C1 segment of cervical spinal cord (tissue), 14 donors: ENCODE results near the gene SIRT7.

Source experiments
- DNase-seq, 14 donors: peaks; one replicate each; lab custom pipeline; 2025; lab: John Stamatoyannopoulos, UW

Gene SIRT7

GRCh38 chr17:81917565-81918332, at the start of gene SIRT7:
SIRT7 (minus strand) TSS chr17:81918176; CDS start chr17:81918131, 45 bp downstream.
- DNase-seq = peak in 13 of 14 donors; percentile 25 to 92 (median 80)

GRCh38 chr17:81967244-81967532, 49.2 kb upstream of the SIRT7 start:
- no peak for DNase-seq

GRCh38 chr17:81966343-81967243, 48.6 kb upstream of the SIRT7 start:
- DNase-seq = peak in 6 of 14 donors; percentile 15 to 61 (median 32)

- no peak for DNase-seq
These were observed 46.3 kb upstream of the SIRT7 start for GRCh38 chr17:81964081-81964849.

GRCh38 chr17:81962499-81963441, 44.8 kb upstream of the SIRT7 start:
- no peak for DNase-seq

GRCh38 chr17:81961521-81962498, 43.8 kb upstream of the SIRT7 start:
- DNase-seq = no peak

- DNase-seq = no peak
These were observed 43.1 kb upstream of the SIRT7 start, which contains the start of gene NOTUM for GRCh38 chr17:81961087-81961511. NOTUM (minus strand) TSS chr17:81961187; CDS start chr17:81960909, 278 bp downstream.

GRCh38 chr17:81960130-81960958, 42.4 kb upstream of the SIRT7 start:
- no peak for DNase-seq

GRCh38 chr17:81959362-81960129, 41.6 kb upstream of the SIRT7 start:
- DNase-seq = peak in 7 of 14 donors; percentile 6 to 68 (median 22)

- no peak for DNase-seq
These were observed 40.8 kb upstream of the SIRT7 start for GRCh38 chr17:81958633-81959342.

- no peak for DNase-seq
These were observed 39.9 kb upstream of the SIRT7 start for GRCh38 chr17:81957691-81958432.

- DNase-seq = no peak
These were observed 38.9 kb upstream of the SIRT7 start for GRCh38 chr17:81956607-81957589.

GRCh38 chr17:81955756-81956544, 38.0 kb upstream of the SIRT7 start:
- DNase-seq = no peak

- DNase-seq = no peak
These were observed 37.2 kb upstream of the SIRT7 start for GRCh38 chr17:81955058-81955681.
